ENCODE data around the gene CXorf65. TPM values are rescaled to one million over a fixed set of nuclear protein-coding genes. Genes with fewer than 3 reads are reported as not detected.

CXorf65 gene
- total RNA-seq, 2 experiments from 2014 or later, result 71.9 to 82.3 TPM

DNA sequence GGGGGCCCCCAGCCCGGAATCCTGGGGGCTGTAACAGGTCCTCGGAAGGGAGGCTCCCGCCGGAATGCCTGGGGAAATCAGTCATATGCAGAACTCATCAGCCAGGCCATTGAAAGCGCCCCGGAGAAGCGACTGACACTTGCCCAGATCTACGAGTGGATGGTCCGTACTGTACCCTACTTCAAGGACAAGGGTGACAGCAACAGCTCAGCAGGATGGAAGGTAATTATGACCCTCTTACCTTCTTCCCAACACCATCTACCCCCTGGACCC is 9.8 kb downstream of the CXorf65 start:
- no peaks in the 10 kb centered on the region for H3K36me3 ChIP-seq (ENCODE audit: insufficient read depth, low read length)
- peak overlapping the region; percentile 98 for H3K27ac Mint-ChIP-seq
- ChIA-PET POLR2A (interaction anchor here (0.6 to 2.8 kb wide), 9 partner anchors 8 to 269 kb away, joined by 3 to 34 read pairs (median 5); partner anchors contain the start of genes IL2RG, MED12, NONO and TAF1), CTCF (interaction anchor here (1.1 kb wide), 1 partner anchor 33 kb away, joined by 4 read pairs; no protein-coding TSS in a partner anchor)
- H3K4me1 ChIP-seq (ENCODE audit: insufficient read depth, low read length), result peaks cover 49% of the 10 kb centered on the region
- H3K27me3 Mint-ChIP-seq, result no peaks in the 10 kb centered on the region
- ATAC-seq (ENCODE audit: poor library complexity), result no peak
- intact Hi-C loops (cut with DNase I, micrococcal nuclease), result loop anchor here (2.0 to 10.0 kb wide), 2 partner anchors 28 to 158 kb away; partner anchors contain the start of genes SNX12 (in 2 of the 2) and ZMYM3 (in 2 of the 2)
- H3K4me3 ChIP-seq (ENCODE audit: low read length), result peak overlapping the region; percentile 83
- TF ChIP-seq, protein P1, sequence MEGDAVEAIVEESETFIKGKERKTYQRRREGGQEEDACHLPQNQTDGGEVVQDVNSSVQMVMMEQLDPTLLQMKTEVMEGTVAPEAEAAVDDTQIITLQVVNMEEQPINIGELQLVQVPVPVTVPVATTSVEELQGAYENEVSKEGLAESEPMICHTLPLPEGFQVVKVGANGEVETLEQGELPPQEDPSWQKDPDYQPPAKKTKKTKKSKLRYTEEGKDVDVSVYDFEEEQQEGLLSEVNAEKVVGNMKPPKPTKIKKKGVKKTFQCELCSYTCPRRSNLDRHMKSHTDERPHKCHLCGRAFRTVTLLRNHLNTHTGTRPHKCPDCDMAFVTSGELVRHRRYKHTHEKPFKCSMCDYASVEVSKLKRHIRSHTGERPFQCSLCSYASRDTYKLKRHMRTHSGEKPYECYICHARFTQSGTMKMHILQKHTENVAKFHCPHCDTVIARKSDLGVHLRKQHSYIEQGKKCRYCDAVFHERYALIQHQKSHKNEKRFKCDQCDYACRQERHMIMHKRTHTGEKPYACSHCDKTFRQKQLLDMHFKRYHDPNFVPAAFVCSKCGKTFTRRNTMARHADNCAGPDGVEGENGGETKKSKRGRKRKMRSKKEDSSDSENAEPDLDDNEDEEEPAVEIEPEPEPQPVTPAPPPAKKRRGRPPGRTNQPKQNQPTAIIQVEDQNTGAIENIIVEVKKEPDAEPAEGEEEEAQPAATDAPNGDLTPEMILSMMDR (IDR thresholded peaks at IDR 0.05), result no peak
- DNase-seq, result peak in 1 of 14 experiments; percentile 14
- peaks cover 9% of the 10 kb centered on the region for H3K36me3 Mint-ChIP-seq (ENCODE audit: low read depth)
- no peaks in the 10 kb centered on the region for H3K9me3 Mint-ChIP-seq
- no peaks in the 10 kb centered on the region for H3K27me3 ChIP-seq (ENCODE audit: control insufficient read depth in 1 of 2, insufficient read depth in 2 of 2, low read length in 2 of 2)
- no peaks in the 10 kb centered on the region for H3K9me3 ChIP-seq (ENCODE audit: control insufficient read depth in 1 of 2, insufficient read depth in 1 of 2, low read length in 2 of 2)
- H3K4me1 Mint-ChIP-seq (ENCODE audit: low read depth), result peaks cover 61% of the 10 kb centered on the region
- peak overlapping the region; percentile 41 to 62 for H3K27ac ChIP-seq (ENCODE audit: low read depth in 1 of 2, low read length in 2 of 2)
- H3K4me3 Mint-ChIP-seq, result peak overlapping the region; percentile 96

DNA sequence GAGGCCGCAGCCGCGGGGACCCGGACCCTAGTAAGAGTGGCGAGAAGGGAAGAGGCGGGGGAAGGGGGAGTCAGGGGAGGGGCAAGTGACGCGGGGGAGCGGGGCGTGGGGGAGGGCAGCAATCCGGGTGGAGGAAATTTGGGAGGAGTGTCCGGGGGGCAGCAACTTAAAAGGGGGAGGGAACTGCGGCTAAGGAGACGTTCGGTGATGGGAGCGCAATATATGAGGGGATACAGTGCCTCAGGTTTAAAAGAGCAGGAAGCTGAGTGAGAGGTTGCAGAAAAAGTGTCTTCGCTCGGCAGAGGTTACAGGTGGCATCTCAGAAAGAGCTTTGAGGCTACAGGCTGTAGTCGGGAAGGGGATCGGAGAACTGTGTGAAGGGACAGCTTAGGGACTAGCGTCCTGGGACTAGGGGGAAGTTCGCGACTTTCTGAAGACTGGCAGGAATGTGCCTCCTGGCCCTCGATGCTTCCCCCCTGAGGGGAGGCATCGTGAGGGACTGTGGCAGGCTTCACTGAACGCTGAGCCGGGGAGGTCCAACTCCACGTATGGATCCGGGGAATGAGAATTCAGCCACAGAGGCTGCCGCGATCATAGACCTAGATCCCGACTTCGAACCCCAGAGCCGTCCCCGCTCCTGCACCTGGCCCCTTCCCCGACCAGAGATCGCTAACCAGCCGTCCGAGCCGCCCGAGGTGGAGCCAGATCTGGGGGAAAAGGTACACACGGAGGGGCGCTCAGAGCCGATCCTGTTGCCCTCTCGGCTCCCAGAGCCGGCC is 10.4 kb downstream of the CXorf65 start:
- ATAC-seq (ENCODE audit: poor library complexity) (peak; percentile 62), DNase-seq (peak in 6 of 14 experiments; percentile 33 to 81 (median 60))
- Mint-ChIP-seq H3K9me3 (no peaks in the 10 kb centered on the region), H3K4me1 (ENCODE audit: low read depth) (peaks cover 56% of the 10 kb centered on the region), H3K27ac (peak overlapping the region; percentile 98), H3K4me3 (peak overlapping the region; percentile 96), H3K36me3 (ENCODE audit: low read depth) (peaks cover 9% of the 10 kb centered on the region), H3K27me3 (no peaks in the 10 kb centered on the region)
- H3K36me3 ChIP-seq (ENCODE audit: insufficient read depth, low read length), result no peaks in the 10 kb centered on the region
- peaks cover 43% of the 10 kb centered on the region for H3K4me1 ChIP-seq (ENCODE audit: insufficient read depth, low read length)
- ChIA-PET POLR2A (interaction anchor here (0.6 to 2.8 kb wide), 10 partner anchors 9 to 270 kb away, joined by 3 to 34 read pairs (median 5); partner anchors contain the start of genes IL2RG, MED12, NONO and SNX12), CTCF (interaction anchor here (1.1 kb wide), 1 partner anchor 33 kb away, joined by 4 read pairs; no protein-coding TSS in a partner anchor)
- TF ChIP-seq, protein P1 (IDR thresholded peaks at IDR 0.05), result no peak
- peak overlapping the region; percentile 41 to 62 for H3K27ac ChIP-seq (ENCODE audit: low read depth in 1 of 2, low read length in 2 of 2)
- no peaks in the 10 kb centered on the region for H3K9me3 ChIP-seq (ENCODE audit: control insufficient read depth in 1 of 2, insufficient read depth in 1 of 2, low read length in 2 of 2)
- H3K27me3 ChIP-seq (ENCODE audit: control insufficient read depth in 1 of 2, insufficient read depth in 2 of 2, low read length in 2 of 2), result no peaks in the 10 kb centered on the region
- intact Hi-C loops (cut with DNase I, micrococcal nuclease), result loop anchor here (2.0 to 10.0 kb wide), 2 partner anchors 27 to 159 kb away; partner anchors contain the start of genes SNX12 (in 2 of the 2) and ZMYM3 (in 2 of the 2)
- peak overlapping the region; percentile 83 for H3K4me3 ChIP-seq (ENCODE audit: low read length)

DNA sequence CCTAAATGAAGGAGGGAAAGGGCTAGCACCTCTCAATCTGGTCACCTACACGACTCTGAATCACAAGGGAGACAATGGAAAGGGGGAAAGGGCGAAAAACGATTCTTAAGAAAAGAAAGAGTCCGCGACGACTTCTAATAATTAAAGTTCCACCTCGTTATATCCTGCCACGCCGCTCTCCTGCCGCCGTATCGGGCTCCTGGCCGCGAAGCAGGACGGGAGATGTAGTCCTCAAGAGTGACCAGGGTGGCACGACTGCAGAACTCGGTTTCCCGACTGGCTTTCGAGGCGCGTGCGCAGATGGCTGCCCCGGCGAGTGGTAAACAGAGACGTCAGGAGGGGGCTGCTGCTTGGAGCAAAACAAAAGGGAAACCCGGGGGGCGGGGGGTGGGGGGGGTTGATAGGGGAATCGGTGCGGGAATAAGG is 11.0 kb downstream of the CXorf65 start, which contains the start of gene FOXO4:
FOXO4 (plus strand) TSS at position 297 of the 426 bp plus-strand sequence. CDS start 678 bp downstream, outside the sequence.
- POLR2A ChIA-PET, result interaction anchor here (0.6 to 2.8 kb wide), 10 partner anchors 9 to 270 kb away, joined by 3 to 34 read pairs (median 5); partner anchors contain the start of genes IL2RG, MED12, NONO and SNX12
- peak within 1 kb of the TSS; percentile 96 for H3K4me3 Mint-ChIP-seq
- TF ChIP-seq, protein P1 (IDR thresholded peaks at IDR 0.05), result no peak
- CTCF ChIA-PET, result interaction anchor here (1.1 kb wide), 1 partner anchor 34 kb away, joined by 4 read pairs; no protein-coding TSS in a partner anchor
- ATAC-seq (ENCODE audit: poor library complexity) (peak; percentile 85), DNase-seq (peak; percentile 75 to 94 (median 86))
- H3K27ac Mint-ChIP-seq, result peak within 1 kb of the TSS; percentile 98
- H3K36me3 Mint-ChIP-seq (ENCODE audit: low read depth), result peaks cover 9% of the 10 kb centered on the region
- Histone ChIP-seq H3K4me3 (ENCODE audit: low read length) (peak within 1 kb of the TSS; percentile 83), H3K9me3 (ENCODE audit: control insufficient read depth in 1 of 2, insufficient read depth in 1 of 2, low read length in 2 of 2) (no peaks in the 10 kb centered on the region), H3K27ac (ENCODE audit: low read depth in 1 of 2, low read length in 2 of 2) (peak within 1 kb of the TSS; percentile 41 to 62), H3K27me3 (ENCODE audit: control insufficient read depth in 1 of 2, insufficient read depth in 2 of 2, low read length in 2 of 2) (no peaks in the 10 kb centered on the region), H3K36me3 (ENCODE audit: insufficient read depth, low read length) (no peaks in the 10 kb centered on the region), H3K4me1 (ENCODE audit: insufficient read depth, low read length) (peaks cover 37% of the 10 kb centered on the region)
- peaks cover 50% of the 10 kb centered on the region for H3K4me1 Mint-ChIP-seq (ENCODE audit: low read depth)
- H3K9me3 Mint-ChIP-seq, result no peaks in the 10 kb centered on the region
- no peaks in the 10 kb centered on the region for H3K27me3 Mint-ChIP-seq
- intact Hi-C loops (cut with DNase I, micrococcal nuclease), result loop anchor here (10.0 kb wide), 1 partner anchor 159 kb away; the partner anchor contains the start of gene ZMYM3 (in 2 of the 2)

Data from CD4-positive, alpha-beta T cell (primary cell).